ENCODE results near the gene ADAMTS2. TPM values are rescaled to one million over a fixed set of nuclear protein-coding genes. Genes with fewer than 3 reads are reported as not detected.
"Not testable (repeated sequence)": the region's sequence is repeated elsewhere in the genome, so short reads cannot be mapped to it uniquely, and the experiment has no call there.

ADAMTS2 gene
- total and polyA plus RNA-seq, 2 donors from 2014 or later: 2.0 to 13.6 TPM

DNA sequence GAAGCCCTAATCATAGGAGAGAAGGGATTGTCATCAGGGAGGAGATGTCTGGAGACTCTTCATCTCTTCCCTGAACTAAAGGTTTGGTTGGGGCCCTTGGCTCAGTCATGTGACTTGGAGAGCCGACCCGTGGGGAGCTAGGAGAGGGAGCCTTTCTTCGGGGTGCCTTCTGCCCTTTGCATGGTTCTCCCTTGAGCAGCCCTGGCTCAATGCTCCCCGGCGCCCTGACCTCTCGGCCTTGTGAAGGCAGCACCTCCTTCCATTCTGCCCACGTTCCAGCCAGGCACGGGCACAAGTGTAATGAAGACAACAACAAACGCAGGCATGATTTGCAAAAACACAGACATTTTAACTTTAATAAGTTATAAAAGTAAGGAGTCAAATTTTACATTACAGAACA lies 234.7 kb downstream of the ADAMTS2 start:
- Histone ChIP-seq H3K36me3 (ENCODE audit: control insufficient read depth in 2 of 3, insufficient read depth in 3 of 3, low read length in 3 of 3) (no peaks in the 10 kb centered on the region), H3K9me3 (ENCODE audit: control insufficient read depth in 2 of 3, insufficient read depth in 1 of 3, low read length in 3 of 3) (peaks cover 0 to 43% (median 7%) of the 10 kb centered on the region in 3 donors), H3K27ac (ENCODE audit: low read depth in 2 of 2, low read length in 2 of 2) (no peak overlapping the region), H3K27me3 (ENCODE audit: control insufficient read depth, insufficient read depth, low read length) (no peaks in the 10 kb centered on the region), H3K4me1 (ENCODE audit: control insufficient read depth in 2 of 3, insufficient read depth in 2 of 3, low read depth in 1 of 3, low read length in 3 of 3) (no peaks in the 10 kb centered on the region), H3K9ac (ENCODE audit: low read length in 3 of 3) (no peak overlapping the region), H3K4me3 (ENCODE audit: low read length in 3 of 3) (no peak overlapping the region)
- FAIRE-seq (no peak), DNase-seq (peak in 1 of 5 donors; percentile 49)
- intact Hi-C loops (cut with DNase I): no loop called here
- TF ChIP-seq, protein P1, sequence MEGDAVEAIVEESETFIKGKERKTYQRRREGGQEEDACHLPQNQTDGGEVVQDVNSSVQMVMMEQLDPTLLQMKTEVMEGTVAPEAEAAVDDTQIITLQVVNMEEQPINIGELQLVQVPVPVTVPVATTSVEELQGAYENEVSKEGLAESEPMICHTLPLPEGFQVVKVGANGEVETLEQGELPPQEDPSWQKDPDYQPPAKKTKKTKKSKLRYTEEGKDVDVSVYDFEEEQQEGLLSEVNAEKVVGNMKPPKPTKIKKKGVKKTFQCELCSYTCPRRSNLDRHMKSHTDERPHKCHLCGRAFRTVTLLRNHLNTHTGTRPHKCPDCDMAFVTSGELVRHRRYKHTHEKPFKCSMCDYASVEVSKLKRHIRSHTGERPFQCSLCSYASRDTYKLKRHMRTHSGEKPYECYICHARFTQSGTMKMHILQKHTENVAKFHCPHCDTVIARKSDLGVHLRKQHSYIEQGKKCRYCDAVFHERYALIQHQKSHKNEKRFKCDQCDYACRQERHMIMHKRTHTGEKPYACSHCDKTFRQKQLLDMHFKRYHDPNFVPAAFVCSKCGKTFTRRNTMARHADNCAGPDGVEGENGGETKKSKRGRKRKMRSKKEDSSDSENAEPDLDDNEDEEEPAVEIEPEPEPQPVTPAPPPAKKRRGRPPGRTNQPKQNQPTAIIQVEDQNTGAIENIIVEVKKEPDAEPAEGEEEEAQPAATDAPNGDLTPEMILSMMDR (IDR thresholded peaks at IDR 0.05; ENCODE audit: borderline replicate concordance, extremely low read depth, insufficient read depth): no peak

DNA sequence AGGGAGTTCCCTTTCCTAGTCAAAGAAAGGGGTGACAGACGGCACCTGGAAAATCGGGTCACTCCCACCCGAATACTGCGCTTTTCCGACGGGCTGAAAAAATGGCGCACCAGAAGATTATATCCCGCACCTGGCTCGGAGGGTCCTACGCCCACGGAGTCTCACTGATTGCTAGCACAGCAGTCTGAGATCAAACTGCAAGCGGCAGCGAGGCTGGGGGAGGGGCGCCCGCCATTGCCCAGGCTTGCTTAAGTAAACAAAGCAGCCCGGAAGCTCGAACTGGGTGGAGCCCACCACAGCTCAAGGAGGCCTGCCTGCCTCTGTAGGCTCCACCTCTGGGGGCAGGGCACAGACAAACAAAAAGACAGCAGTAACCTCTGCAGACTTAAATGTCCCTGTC lies 244.0 kb downstream of the ADAMTS2 start:
- H3K36me3 ChIP-seq (ENCODE audit: control insufficient read depth in 2 of 3, insufficient read depth in 3 of 3, low read length in 3 of 3); DNase-seq; H3K4me3 ChIP-seq (ENCODE audit: low read length in 3 of 3); H3K27me3 ChIP-seq (ENCODE audit: control insufficient read depth, insufficient read depth, low read length); FAIRE-seq; H3K4me1 ChIP-seq (ENCODE audit: control insufficient read depth in 2 of 3, insufficient read depth in 2 of 3, low read depth in 1 of 3, low read length in 3 of 3); H3K27ac ChIP-seq (ENCODE audit: low read depth in 2 of 2, low read length in 2 of 2); H3K9ac ChIP-seq (ENCODE audit: low read length in 3 of 3); intact Hi-C loops (cut with DNase I): not testable (repeated sequence)
- H3K9me3 ChIP-seq (ENCODE audit: control insufficient read depth in 2 of 3, insufficient read depth in 1 of 3, low read length in 3 of 3): peaks cover 0 to 31% (median 14%) of the 10 kb centered on the region in 3 donors

DNA sequence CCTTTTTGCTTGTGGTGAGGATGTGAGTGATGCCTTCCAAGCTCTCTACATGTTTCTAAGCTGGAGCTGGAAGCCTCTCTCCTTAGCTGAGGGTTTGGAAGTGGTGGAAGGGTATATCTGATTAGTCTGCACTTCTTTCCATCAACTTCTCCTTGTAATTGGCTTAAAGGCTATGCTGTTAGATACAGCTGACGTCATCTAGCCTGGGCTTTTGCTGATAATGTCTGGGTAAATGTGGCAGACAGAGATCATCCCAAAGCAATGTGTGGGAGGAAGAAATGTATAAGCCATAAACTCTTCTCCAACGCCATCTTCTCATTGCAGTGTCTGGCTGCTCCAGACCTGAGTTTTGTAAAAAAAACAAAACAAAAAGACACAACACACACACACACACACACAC lies 255.8 kb downstream of the ADAMTS2 start:
- no peak overlapping the region for H3K4me3 ChIP-seq (ENCODE audit: low read length in 3 of 3)
- DNase-seq: no peak
- intact Hi-C loops (cut with DNase I): no loop called here
- no peaks in the 10 kb centered on the region for H3K27me3 ChIP-seq (ENCODE audit: control insufficient read depth, insufficient read depth, low read length)
- no peak overlapping the region for H3K9ac ChIP-seq (ENCODE audit: low read length in 3 of 3)
- H3K9me3 ChIP-seq (ENCODE audit: control insufficient read depth in 2 of 3, insufficient read depth in 1 of 3, low read length in 3 of 3): peaks cover 1 to 77% (median 49%) of the 10 kb centered on the region in 3 donors
- no peak overlapping the region for H3K27ac ChIP-seq (ENCODE audit: low read depth in 2 of 2, low read length in 2 of 2)
- TF ChIP-seq, protein P1 (IDR thresholded peaks at IDR 0.05; ENCODE audit: borderline replicate concordance, extremely low read depth, insufficient read depth): no peak
- FAIRE-seq: no peak
- H3K36me3 ChIP-seq (ENCODE audit: control insufficient read depth in 2 of 3, insufficient read depth in 3 of 3, low read length in 3 of 3): no peaks in the 10 kb centered on the region
- H3K4me1 ChIP-seq (ENCODE audit: control insufficient read depth in 2 of 3, insufficient read depth in 2 of 3, low read depth in 1 of 3, low read length in 3 of 3): no peaks in the 10 kb centered on the region

DNA sequence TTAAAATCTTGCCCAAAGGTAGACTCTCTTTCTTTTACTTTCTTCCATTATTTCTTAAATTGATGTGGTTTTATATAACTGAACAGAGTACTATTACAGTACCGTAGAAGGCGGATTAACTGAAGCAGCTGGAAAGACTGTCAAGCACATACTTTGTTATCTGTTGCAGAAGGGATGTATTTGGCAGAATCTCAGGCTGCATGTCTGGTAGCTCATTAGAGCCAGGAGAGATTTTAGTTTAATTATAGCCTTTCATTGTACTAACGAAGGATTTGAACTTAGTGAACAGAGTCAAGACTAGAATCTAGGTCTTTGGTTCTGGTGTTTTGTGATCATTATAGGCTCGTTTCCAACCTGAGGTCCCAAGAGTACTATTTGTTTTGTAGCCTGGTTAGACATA lies 264.5 kb downstream of the ADAMTS2 start:
- DNase-seq (no peak), FAIRE-seq (no peak)
- no peaks in the 10 kb centered on the region for H3K27me3 ChIP-seq (ENCODE audit: control insufficient read depth, insufficient read depth, low read length)
- H3K9me3 ChIP-seq (ENCODE audit: control insufficient read depth in 2 of 3, insufficient read depth in 1 of 3, low read length in 3 of 3): peaks cover 16 to 95% (median 79%) of the 10 kb centered on the region in 3 donors
- TF ChIP-seq, protein P1 (IDR thresholded peaks at IDR 0.05; ENCODE audit: borderline replicate concordance, extremely low read depth, insufficient read depth): no peak
- no peak overlapping the region for H3K27ac ChIP-seq (ENCODE audit: low read depth in 2 of 2, low read length in 2 of 2)
- peak overlapping the region in 1 of 3 donors; percentile 15 for H3K4me3 ChIP-seq (ENCODE audit: low read length in 3 of 3)
- intact Hi-C loops (cut with DNase I): no loop called here
- peaks cover 14 to 44% (median 35%) of the 10 kb centered on the region in 3 donors for H3K36me3 ChIP-seq (ENCODE audit: control insufficient read depth in 2 of 3, insufficient read depth in 3 of 3, low read length in 3 of 3)
- no peak overlapping the region for H3K9ac ChIP-seq (ENCODE audit: low read length in 3 of 3)
- no peaks in the 10 kb centered on the region for H3K4me1 ChIP-seq (ENCODE audit: control insufficient read depth in 2 of 3, insufficient read depth in 2 of 3, low read depth in 1 of 3, low read length in 3 of 3)

Data from kidney (tissue), 14 donors.